Smooth muscle cell (in vitro differentiated cells): Measurements from ENCODE around the gene TMEM79. TPM values are rescaled to one million over a fixed set of nuclear protein-coding genes. Genes with fewer than 3 reads are reported as not detected.

ENCODE experiments used
- DNase-seq: peaks from one replicate; lab custom pipeline; 2025; ENCODE audit not compliant: unreplicated experiment; lab: John Stamatoyannopoulos, UW
- H2AFZ ChIP-seq: fragments of 200-600 bp; sonication (generic); 2 replicates; pipeline ENCODE4 v1.6.0; 2016; ENCODE audit warnings: antibody characterized with exemption, low read depth, mild to moderate bottlenecking
- H3F3A ChIP-seq: fragments of 200-600 bp; sonication (generic); 2 replicates; pipeline ENCODE4 v1.6.0; 2017; ENCODE audit warnings: antibody characterized with exemption, low read depth
- H3K27ac ChIP-seq: fragments of 200-600 bp; sonication (generic); 2 replicates; pipeline ENCODE4 v1.5.1; 2016; ENCODE audit warnings: low read depth, mild to moderate bottlenecking
- H3K27me3 ChIP-seq: fragments of 200-600 bp; sonication (generic); 2 replicates; pipeline ENCODE4 v1.6.1; 2016; ENCODE audit warnings: low read depth, mild to moderate bottlenecking
- H3K36me3 ChIP-seq: fragments of 200-600 bp; sonication (generic); 2 replicates; pipeline ENCODE4 v1.5.1; 2016; ENCODE audit warnings: low read depth
- H3K4me1 ChIP-seq: fragments of 200-600 bp; sonication (generic); 2 replicates; pipeline ENCODE4 v1.5.1; 2016; ENCODE audit warnings: low read depth
- H3K4me2 ChIP-seq: fragments of 200-600 bp; sonication (generic); 2 replicates; pipeline ENCODE4 v1.6.0; 2016; ENCODE audit warnings: mild to moderate bottlenecking
- H3K4me3 ChIP-seq: fragments of 200-600 bp; sonication (generic); 2 replicates; pipeline ENCODE4 v1.5.1; 2016; ENCODE audit warnings: mild to moderate bottlenecking
- H3K79me2 ChIP-seq: fragments of 200-600 bp; sonication (generic); 2 replicates; pipeline ENCODE4 v1.6.0; 2016; ENCODE audit warnings: low read depth, mild to moderate bottlenecking
- H3K9ac ChIP-seq: fragments of 200-600 bp; sonication (generic); 2 replicates; pipeline ENCODE4 v1.6.0; 2016; ENCODE audit warnings: low read depth
- H3K9me3 ChIP-seq: fragments of 200-600 bp; sonication (generic); replicated peaks from 2 replicates; pipeline ENCODE4 v1.5.1; 2016; ENCODE audit warnings: low read depth
- H4K20me1 ChIP-seq: fragments of 200-600 bp; sonication (generic); 2 replicates; pipeline ENCODE4 v1.6.0; 2016; ENCODE audit warnings: low read depth
- WGBS: methylation state at CpG from one replicate; pipeline ENCODE4 v1.1.7; 2016; ENCODE audit warnings: low lambda C conversion rate; 5-methylcytosine and 5-hydroxymethylcytosine counted together
- polyA plus RNA-seq: library from polyadenylated mRNA; unstranded; fragments of >200 nt; fragmentation: Nextera tagmentation; extraction: Ambion mirVana; gene quantifications from 2 replicates; pipeline ENCODE4 v1.2.1, GENCODE V29; 2016
- total RNA-seq: library from RNA; depleted of rRNA; stranded (reverse); fragments of >200 nt; gene quantifications from 2 replicates; pipeline ENCODE4 v1.2.3, GENCODE V29; 2014
- TF ChIP-seq, protein P1 (sequence below): fragments of 200-600 bp; sonication (generic); IDR thresholded peaks from 2 replicates; pipeline ENCODE4 v1.5.1; 2017; ENCODE audit warnings: borderline replicate concordance, mild to moderate bottlenecking, antibody characterized with exemption; ENCODE audit not compliant: insufficient read depth, poor library complexity, severe bottlenecking

TMEM79 gene
- total and polyA plus RNA-seq, 2 experiments from 2014 or later: 6.9 to 8.9 TPM

DNA sequence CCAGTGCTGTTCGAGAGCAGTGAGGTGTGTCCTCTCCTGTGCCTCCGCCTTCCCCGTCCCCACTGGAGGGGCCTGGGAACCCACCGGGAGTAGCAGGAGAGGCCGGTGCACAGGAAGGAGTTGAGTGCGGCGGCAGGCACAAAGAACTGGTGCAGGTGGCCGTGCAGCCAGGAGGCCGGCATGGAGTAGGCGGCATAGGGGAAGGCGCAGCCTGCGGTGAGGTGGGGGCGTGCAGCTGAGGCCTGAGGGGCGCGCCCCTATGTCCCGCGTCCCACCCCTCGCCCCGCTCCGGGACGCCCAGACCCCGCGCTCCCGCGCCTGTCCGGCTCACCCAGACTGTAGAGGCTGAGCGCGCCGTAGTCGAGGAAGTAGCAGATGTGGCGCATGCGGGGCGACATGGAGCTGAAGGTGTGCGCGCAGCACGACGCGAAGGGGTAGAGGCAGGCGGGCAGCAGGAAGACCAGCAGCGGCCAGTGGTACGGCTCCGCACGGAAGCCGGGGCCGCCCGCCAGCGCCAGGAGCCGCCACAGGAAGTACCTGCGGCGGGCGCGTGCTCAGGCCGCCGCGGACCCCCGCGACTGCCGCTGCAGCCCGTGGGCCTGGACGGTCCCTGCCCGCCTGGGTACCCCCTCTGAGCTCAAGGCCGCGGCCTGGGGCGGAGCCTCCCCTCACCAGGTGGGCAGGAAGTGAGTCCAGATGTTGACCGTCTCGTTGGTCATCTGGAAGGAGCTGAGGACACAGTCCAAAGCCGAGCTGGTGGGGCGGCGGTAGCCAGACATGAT lies 38.5 kb upstream of the TMEM79 start:
- H3K79me2 ChIP-seq: no peaks in the 10 kb centered on the region
- H3K4me1 ChIP-seq: no peaks in the 10 kb centered on the region
- no peak overlapping the region for H3K4me2 ChIP-seq
- H2AFZ ChIP-seq: no peak overlapping the region
- no peaks in the 10 kb centered on the region for H3K36me3 ChIP-seq
- 82% methylated on average over 69 of the region's 69 CpGs for WGBS
- no peak for DNase-seq
- no peaks in the 10 kb centered on the region for H3K9me3 ChIP-seq
- H3K9ac ChIP-seq: no peak overlapping the region
- no peak overlapping the region for H3K27ac ChIP-seq
- H3F3A ChIP-seq: no peaks in the 10 kb centered on the region
- TF ChIP-seq, protein P1, sequence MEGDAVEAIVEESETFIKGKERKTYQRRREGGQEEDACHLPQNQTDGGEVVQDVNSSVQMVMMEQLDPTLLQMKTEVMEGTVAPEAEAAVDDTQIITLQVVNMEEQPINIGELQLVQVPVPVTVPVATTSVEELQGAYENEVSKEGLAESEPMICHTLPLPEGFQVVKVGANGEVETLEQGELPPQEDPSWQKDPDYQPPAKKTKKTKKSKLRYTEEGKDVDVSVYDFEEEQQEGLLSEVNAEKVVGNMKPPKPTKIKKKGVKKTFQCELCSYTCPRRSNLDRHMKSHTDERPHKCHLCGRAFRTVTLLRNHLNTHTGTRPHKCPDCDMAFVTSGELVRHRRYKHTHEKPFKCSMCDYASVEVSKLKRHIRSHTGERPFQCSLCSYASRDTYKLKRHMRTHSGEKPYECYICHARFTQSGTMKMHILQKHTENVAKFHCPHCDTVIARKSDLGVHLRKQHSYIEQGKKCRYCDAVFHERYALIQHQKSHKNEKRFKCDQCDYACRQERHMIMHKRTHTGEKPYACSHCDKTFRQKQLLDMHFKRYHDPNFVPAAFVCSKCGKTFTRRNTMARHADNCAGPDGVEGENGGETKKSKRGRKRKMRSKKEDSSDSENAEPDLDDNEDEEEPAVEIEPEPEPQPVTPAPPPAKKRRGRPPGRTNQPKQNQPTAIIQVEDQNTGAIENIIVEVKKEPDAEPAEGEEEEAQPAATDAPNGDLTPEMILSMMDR: no peak
- H4K20me1 ChIP-seq: no peaks in the 10 kb centered on the region
- no peaks in the 10 kb centered on the region for H3K27me3 ChIP-seq
- no peak overlapping the region for H3K4me3 ChIP-seq

DNA sequence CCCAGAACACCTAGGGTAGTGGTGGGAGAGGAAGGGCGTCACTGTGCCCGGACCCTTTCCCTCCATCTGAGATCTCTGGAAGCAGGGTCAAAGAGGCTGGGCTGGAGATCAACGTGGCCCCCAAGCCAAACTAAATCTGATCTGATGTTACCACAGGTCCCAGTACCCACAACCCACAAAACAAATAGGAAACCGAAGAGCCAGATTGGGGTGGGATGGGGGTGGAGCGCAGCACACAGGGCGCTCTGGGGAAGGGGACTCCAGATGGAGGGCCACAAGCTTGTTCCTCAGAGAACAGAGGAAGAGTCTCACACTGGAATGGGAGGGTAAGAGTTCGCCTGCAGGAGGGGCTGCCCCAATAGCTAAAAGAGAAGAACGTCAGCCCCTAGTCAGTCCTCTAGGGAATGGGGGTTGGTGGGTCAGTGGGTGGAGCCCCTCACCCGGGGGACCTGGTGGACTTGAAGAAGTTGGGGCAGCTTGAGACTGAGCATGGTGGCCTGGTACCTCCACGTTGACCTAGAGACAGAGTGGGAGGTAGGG lies 37.8 kb upstream of the TMEM79 start:
- no peak for DNase-seq
- Histone ChIP-seq H3K9me3 (no peaks in the 10 kb centered on the region), H3K9ac (no peak overlapping the region), H3K4me2 (no peak overlapping the region), H3K27ac (no peak overlapping the region), H3F3A (no peaks in the 10 kb centered on the region), H3K79me2 (no peaks in the 10 kb centered on the region), H3K4me3 (no peak overlapping the region), H2AFZ (no peak overlapping the region), H3K4me1 (no peaks in the 10 kb centered on the region), H4K20me1 (no peaks in the 10 kb centered on the region), H3K27me3 (no peaks in the 10 kb centered on the region), H3K36me3 (no peaks in the 10 kb centered on the region)
- TF ChIP-seq, protein P1: no peak
- 88% methylated on average over 10 of the region's 10 CpGs for WGBS

DNA sequence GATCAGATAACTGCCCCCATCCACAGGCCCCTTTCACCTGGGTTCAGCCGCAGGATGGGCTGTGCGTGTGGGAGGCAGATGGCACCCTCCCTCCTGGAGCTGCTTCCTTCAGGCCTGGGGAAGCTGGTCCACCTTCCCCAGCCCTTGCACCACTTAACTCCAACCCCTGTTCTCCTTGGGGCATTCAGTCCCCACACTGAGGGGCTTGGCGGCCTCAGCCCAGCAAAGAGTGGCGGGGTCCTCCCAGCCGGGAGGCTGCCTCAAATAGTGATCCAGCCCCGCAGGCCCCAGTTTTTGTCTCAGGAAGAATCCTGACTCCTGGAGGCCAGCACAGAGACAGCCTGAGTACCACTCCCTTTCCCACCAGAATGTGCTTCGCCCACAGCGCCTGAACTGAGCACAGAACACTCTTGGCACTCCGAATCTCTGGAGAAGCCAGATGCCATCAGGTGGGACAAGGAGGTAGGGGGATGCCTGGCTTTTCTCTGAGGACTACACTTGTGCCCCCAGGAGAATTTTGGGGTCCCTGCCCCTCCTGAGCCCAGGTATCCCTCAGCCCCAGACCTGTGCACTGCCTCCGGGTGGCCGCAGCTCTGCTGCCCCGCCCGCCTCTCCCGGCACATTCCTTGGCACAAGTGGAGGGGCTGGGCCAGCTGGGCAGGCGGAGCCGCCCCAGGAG lies 37.2 kb upstream of the TMEM79 start:
- no peak overlapping the region for H2AFZ ChIP-seq
- WGBS: 88% methylated on average over 16 of the region's 16 CpGs
- no peak overlapping the region for H3K27ac ChIP-seq
- TF ChIP-seq, protein P1: no peak
- H3K4me1 ChIP-seq: no peaks in the 10 kb centered on the region
- no peak overlapping the region for H3K9ac ChIP-seq
- H3K79me2 ChIP-seq: no peaks in the 10 kb centered on the region
- no peaks in the 10 kb centered on the region for H4K20me1 ChIP-seq
- H3K4me3 ChIP-seq: no peak overlapping the region
- H3K4me2 ChIP-seq: no peak overlapping the region
- no peaks in the 10 kb centered on the region for H3K27me3 ChIP-seq
- no peaks in the 10 kb centered on the region for H3K9me3 ChIP-seq
- DNase-seq: no peak
- H3F3A ChIP-seq: no peaks in the 10 kb centered on the region
- no peaks in the 10 kb centered on the region for H3K36me3 ChIP-seq
